GM04503 (cell line): Measurements from ENCODE around the gene PSEN1.

Experiments
- DNase-seq: peaks from one replicate; pipeline ENCODE4 v3.0.0-alpha.2; 2012; ENCODE audit warnings: low read depth

The PSEN1 gene

GRCh38 chr14:73254247-73255004 lies 118.1 kb downstream of the PSEN1 start:
- no peak for DNase-seq

GRCh38 chr14:73255005-73255400 lies 118.7 kb downstream of the PSEN1 start:
- no peak for DNase-seq

GRCh38 chr14:73255693-73256225 lies 119.5 kb downstream of the PSEN1 start:
- DNase-seq = no peak

GRCh38 chr14:73258076-73258475 lies 121.8 kb downstream of the PSEN1 start:
- no peak for DNase-seq

- no peak for DNase-seq
These were observed 122.7 kb downstream of the PSEN1 start for GRCh38 chr14:73258845-73259611.

- no peak for DNase-seq
These were observed 123.5 kb downstream of the PSEN1 start for GRCh38 chr14:73259837-73260236.

- no peak for DNase-seq
These were observed 124.3 kb downstream of the PSEN1 start for GRCh38 chr14:73260574-73260973.

GRCh38 chr14:73261075-73261474 lies 124.8 kb downstream of the PSEN1 start:
- DNase-seq = no peak

- DNase-seq = no peak
These were observed 125.5 kb downstream of the PSEN1 start for GRCh38 chr14:73261520-73262426.

- DNase-seq = no peak
These were observed 126.3 kb downstream of the PSEN1 start for GRCh38 chr14:73262427-73263183.

GRCh38 chr14:73263606-73264005 lies 127.3 kb downstream of the PSEN1 start:
- no peak for DNase-seq

- DNase-seq = no peak
These were observed 128.0 kb downstream of the PSEN1 start for GRCh38 chr14:73264080-73264884.

GRCh38 chr14:73264885-73265720 lies 128.8 kb downstream of the PSEN1 start:
- no peak for DNase-seq

GRCh38 chr14:73265721-73266046 lies 129.4 kb downstream of the PSEN1 start:
- no peak for DNase-seq

- no peak for DNase-seq
These were observed 130.0 kb downstream of the PSEN1 start for GRCh38 chr14:73266317-73266716.

- DNase-seq = no peak
These were observed 131.2 kb downstream of the PSEN1 start for GRCh38 chr14:73267474-73267873.

- no peak for DNase-seq
These were observed 133.6 kb downstream of the PSEN1 start for GRCh38 chr14:73269729-73270531.

GRCh38 chr14:73272393-73272792 lies 136.1 kb downstream of the PSEN1 start:
- no peak for DNase-seq
